Measurements from ENCODE around the gene PCLO. TPM values are rescaled to one million over a fixed set of nuclear protein-coding genes. Genes with fewer than 3 reads are reported as not detected.
A peak's percentile ranks its signal among the peaks of the same experiment; 100 is the strongest.
"Not testable (repeated sequence)": the region's sequence is repeated elsewhere in the genome, so short reads cannot be mapped to it uniquely, and the experiment has no call there.

PCLO gene
- total and polyA plus RNA-seq, 9 of the 15 experiments (the other 6 are each of a cell fraction or from before 2014, with no cell fraction given), result under 0.01 to 0.01 TPM; not detected in 7

GRCh38 chr7:82706344-82706743 lies 456.3 kb downstream of the PCLO start:
- H2AFZ ChIP-seq (ENCODE audit: low read depth, low read length); DNase-seq (ENCODE audit: extremely low read depth in 1 of 4, low spot score in 3 of 4); H3K27me3 ChIP-seq (ENCODE audit: control insufficient read depth in 2 of 2, insufficient read depth in 2 of 2, low read length in 2 of 2); H3K4me1 ChIP-seq (replicated peaks in 1 of 2; ENCODE audit: control insufficient read depth in 2 of 2, insufficient read depth in 2 of 2, low read length in 2 of 2); H3K9ac ChIP-seq (ENCODE audit: insufficient read depth in 1 of 2, low read depth in 2 of 2, low read length in 2 of 2); H4K20me1 ChIP-seq (replicated peaks; ENCODE audit: control insufficient read depth, insufficient read depth, low read length); ATAC-seq; H3K79me2 ChIP-seq (ENCODE audit: control insufficient read depth, insufficient read depth, low read length); CTCF ChIA-PET (ENCODE audit: low intra/inter-chr PET ratio); H3K36me3 ChIP-seq (ENCODE audit: control insufficient read depth, insufficient read depth, low read length); H3K4me3 ChIP-seq; BruUV-seq (replicated peaks); H3K27ac ChIP-seq (ENCODE audit: extremely low read depth, low read depth, low read length); in situ Hi-C loops (cut with MboI); intact Hi-C loops (cut with micrococcal nuclease); H3K4me2 ChIP-seq (ENCODE audit: insufficient read depth, low read length); H3K9me3 ChIP-seq (replicated peaks; ENCODE audit: control insufficient read depth, insufficient read depth, low read depth, low read length); H3K9me1 ChIP-seq (ENCODE audit: control insufficient read depth, insufficient read depth, low read length); POLR2A ChIA-PET: not testable (repeated sequence)
- 0% methylated on average over 1 of the region's 1 CpG for WGBS (ENCODE audit: insufficient coverage, low coverage, missing lambda C conversion rate)
- FAIRE-seq, result peak; percentile 35
- 0 out of 2 replicates have a peak, but pooled peaks have one; percentile 16 for TF ChIP-seq ATF7 (IDR thresholded peaks at IDR 0.05)

GRCh38 chr7:82705517-82706260 lies 457.0 kb downstream of the PCLO start:
- Histone ChIP-seq H3K9me3 (replicated peaks; ENCODE audit: control insufficient read depth, insufficient read depth, low read depth, low read length) (no peaks in the 10 kb centered on the region), H3K27me3 (ENCODE audit: control insufficient read depth in 2 of 2, insufficient read depth in 2 of 2, low read length in 2 of 2) (no peaks in the 10 kb centered on the region), H3K27ac (ENCODE audit: extremely low read depth, low read depth, low read length) (no peak overlapping the region), H3K9ac (ENCODE audit: insufficient read depth in 1 of 2, low read depth in 2 of 2, low read length in 2 of 2) (no peak overlapping the region), H3K79me2 (ENCODE audit: control insufficient read depth, insufficient read depth, low read length) (no peaks in the 10 kb centered on the region), H4K20me1 (replicated peaks; ENCODE audit: control insufficient read depth, insufficient read depth, low read length) (no peaks in the 10 kb centered on the region), H3K4me1 (replicated peaks in 1 of 2; ENCODE audit: control insufficient read depth in 2 of 2, insufficient read depth in 2 of 2, low read length in 2 of 2) (no peaks in the 10 kb centered on the region), H2AFZ (ENCODE audit: low read depth, low read length) (no peak overlapping the region), H3K9me1 (ENCODE audit: control insufficient read depth, insufficient read depth, low read length) (no peaks in the 10 kb centered on the region), H3K36me3 (ENCODE audit: control insufficient read depth, insufficient read depth, low read length) (no peaks in the 10 kb centered on the region), H3K4me2 (ENCODE audit: insufficient read depth, low read length) (no peak overlapping the region), H3K4me3 (no peak overlapping the region)
- in situ Hi-C loops (cut with MboI), result no loop called here
- BruUV-seq (replicated peaks), result no TSS peak
- TF ChIP-seq MAFG (tag; conservative IDR thresholded peaks at IDR 0.05), result no peak
- no peak for TF ChIP-seq SRSF7 (optimal IDR thresholded peaks at IDR 0.05; ENCODE audit: low read depth, low read length)
- no peak for TF ChIP-seq DPF2 (IDR thresholded peaks at IDR 0.05)
- TF ChIP-seq FOXK1 (CRISPR knock-in tag; IDR thresholded peaks at IDR 0.05; ENCODE audit: borderline replicate concordance), result no peak
- TF ChIP-seq THAP7 (CRISPR knock-in tag; IDR thresholded peaks at IDR 0.05), result no peak
- TF ChIP-seq GATAD2B (IDR thresholded peaks at IDR 0.05; ENCODE audit: borderline replicate concordance), result no peak
- TF ChIP-seq SAP30 (IDR thresholded peaks at IDR 0.05; ENCODE audit: borderline replicate concordance, insufficient read depth, low read depth, low read length, poor library complexity, severe bottlenecking), result no peak
- TF ChIP-seq SETDB1 (IDR thresholded peaks at IDR 0.05; ENCODE audit: low read length), result no peak
- TF ChIP-seq ZBTB17 (CRISPR knock-in tag; IDR thresholded peaks at IDR 0.05), result no peak
- ChIA-PET CTCF (ENCODE audit: low intra/inter-chr PET ratio) (no interaction called here), POLR2A (interaction anchor here (0.7 kb wide), 1 partner anchor 21 kb away, joined by 3 read pairs; no protein-coding TSS in a partner anchor)
- intact Hi-C loops (cut with micrococcal nuclease), result no loop called here
- DNase-seq (ENCODE audit: extremely low read depth in 1 of 4, low spot score in 3 of 4) (no peak), FAIRE-seq (no peak), ATAC-seq (no peak)
- WGBS (ENCODE audit: insufficient coverage, low coverage, missing lambda C conversion rate), result 0% methylated on average over 2 of the region's 2 CpGs
